Progenitor cell of endocrine pancreas (in vitro differentiated cells): ENCODE data around the gene ZFAND3. TPM values are rescaled to one million over a fixed set of nuclear protein-coding genes. Genes with fewer than 3 reads are reported as not detected.

Source experiments
- DNase-seq: peaks from one replicate; pipeline ENCODE4 v3.0.0; 2021; ENCODE audit warnings: low spot score; ENCODE audit not compliant: unreplicated experiment
- H3K27ac Mint-ChIP-seq: 2 replicates; pipeline ENCODE4 v1.8.0; 2021; ENCODE audit warnings: mild to moderate bottlenecking, moderate library complexity, mixed read lengths
- H3K27me3 Mint-ChIP-seq: 2 replicates; pipeline ENCODE4 v1.8.0; 2021; ENCODE audit warnings: mixed read lengths
- H3K36me3 Mint-ChIP-seq: 2 replicates; pipeline ENCODE4 v1.8.0; 2022; ENCODE audit warnings: mixed read lengths; ENCODE audit not compliant: insufficient read depth
- H3K4me1 Mint-ChIP-seq: 2 replicates; pipeline ENCODE4 v1.8.0; 2021; ENCODE audit warnings: low read depth, mixed read lengths
- H3K4me3 Mint-ChIP-seq: 2 replicates; pipeline ENCODE4 v1.8.0; 2021; ENCODE audit warnings: low read depth, mild to moderate bottlenecking, moderate library complexity, mixed read lengths
- H3K9me3 Mint-ChIP-seq: 2 replicates; pipeline ENCODE4 v1.8.0; 2021; ENCODE audit warnings: low read depth, mixed read lengths
- CTCF ChIP-seq: fragments of 200-600 bp; sonication (generic); IDR thresholded peaks from one replicate; pipeline ENCODE4 v1.5.0; 2021; ENCODE audit warnings: antibody characterized with exemption, mild to moderate bottlenecking; ENCODE audit not compliant: unreplicated experiment
- total RNA-seq: library from RNA; stranded (reverse); gene quantifications from 2 replicates; pipeline ENCODE4 v1.2.1, GENCODE V29; 2021

Gene ZFAND3
- total RNA-seq, 1 donor from 2014 or later = 102 TPM

GRCh38 chr6:37866590-37867507 is 47.3 kb downstream of the ZFAND3 start:
- no peak for TF ChIP-seq CTCF
- peaks cover under 1% of the 10 kb centered on the region for H3K36me3 Mint-ChIP-seq
- no peak overlapping the region for H3K4me3 Mint-ChIP-seq
- peak overlapping the region; percentile 79 for H3K27ac Mint-ChIP-seq
- H3K27me3 Mint-ChIP-seq = no peaks in the 10 kb centered on the region
- DNase-seq = no peak
- peaks cover 3% of the 10 kb centered on the region for H3K9me3 Mint-ChIP-seq
- peaks cover 27% of the 10 kb centered on the region for H3K4me1 Mint-ChIP-seq

GRCh38 chr6:37867756-37868446 is 48.4 kb downstream of the ZFAND3 start:
- no peak for DNase-seq
- Mint-ChIP-seq H3K9me3 (peaks cover 11% of the 10 kb centered on the region), H3K36me3 (peaks cover 7% of the 10 kb centered on the region), H3K4me1 (peaks cover 30% of the 10 kb centered on the region), H3K27me3 (no peaks in the 10 kb centered on the region), H3K4me3 (no peak overlapping the region), H3K27ac (peak overlapping the region; percentile 67)
- no peak for TF ChIP-seq CTCF

- DNase-seq = no peak
- Mint-ChIP-seq H3K9me3 (peaks cover 11% of the 10 kb centered on the region), H3K4me1 (peaks cover 31% of the 10 kb centered on the region), H3K27me3 (no peaks in the 10 kb centered on the region), H3K27ac (peak overlapping the region; percentile 67), H3K36me3 (peaks cover 9% of the 10 kb centered on the region), H3K4me3 (no peak overlapping the region)
- TF ChIP-seq CTCF = no peak
Measured at GRCh38 chr6:37868447-37868825, 48.9 kb downstream of the ZFAND3 start.

GRCh38 chr6:37871616-37872372 is 52.3 kb downstream of the ZFAND3 start:
- Mint-ChIP-seq H3K27me3 (no peaks in the 10 kb centered on the region), H3K4me3 (no peak overlapping the region), H3K9me3 (peaks cover 11% of the 10 kb centered on the region), H3K36me3 (peaks cover 10% of the 10 kb centered on the region), H3K4me1 (peaks cover 28% of the 10 kb centered on the region), H3K27ac (peak overlapping the region; percentile 8)
- DNase-seq = no peak
- no peak for TF ChIP-seq CTCF

- Mint-ChIP-seq H3K27me3 (no peaks in the 10 kb centered on the region), H3K4me3 (no peak overlapping the region), H3K27ac (peak overlapping the region; percentile 8), H3K9me3 (peaks cover 11% of the 10 kb centered on the region), H3K36me3 (peaks cover 10% of the 10 kb centered on the region), H3K4me1 (peaks cover 27% of the 10 kb centered on the region)
- no peak for TF ChIP-seq CTCF
- DNase-seq = no peak
Measured at GRCh38 chr6:37872373-37872745, 52.8 kb downstream of the ZFAND3 start.
